Spleen (tissue), 11 donors: ENCODE results near the gene SCN9A. TPM values are rescaled to one million over a fixed set of nuclear protein-coding genes. Genes with fewer than 3 reads are reported as not detected.

Experiments used
- DNase-seq: peaks from one replicate; pipeline ENCODE4 v3.0.0-alpha.2; 2020
- H3K27ac ChIP-seq, 8 donors: fragments of 200-600 bp; sonication (generic) in 7 of 8; 1 replicate in 4 of 8; 2 replicates in 4 of 8; pipeline versions ENCODE4 v1.5.0 to v1.8.0; 2016 to 2021; ENCODE audit warnings: inconsistent platforms in 4 of 8, mild to moderate bottlenecking in 4 of 8, moderate library complexity in 1 of 8
- H3K27me3 ChIP-seq, 7 donors: fragments of 200-600 bp; sonication (generic) in 6 of 7; replicated peaks in 1 of 7; 1 replicate in 4 of 7; 2 replicates in 3 of 7; pipeline versions ENCODE4 v1.5.0 to v1.8.0; 2016 to 2021; ENCODE audit warnings: inconsistent platforms in 3 of 7, mild to moderate bottlenecking in 1 of 7
- H3K36me3 ChIP-seq, 6 donors: fragments of 200-600 bp; sonication (generic) in 5 of 6; 1 replicate in 4 of 6; 2 replicates in 2 of 6; pipeline versions ENCODE4 v1.5.0 to v1.8.0; 2016 to 2021; ENCODE audit warnings: inconsistent platforms in 2 of 6
- H3K4me1 ChIP-seq, 6 donors: fragments of 200-600 bp; sonication (generic) in 5 of 6; 1 replicate in 3 of 6; 2 replicates in 3 of 6; pipeline versions ENCODE4 v1.5.0 to v1.8.0; 2016 to 2021; ENCODE audit warnings: inconsistent platforms in 3 of 6
- H3K4me3 ChIP-seq, 8 donors: fragments of 200-600 bp; sonication (generic) in 7 of 8; 1 replicate in 4 of 8; 2 replicates in 4 of 8; pipeline versions ENCODE4 v1.5.0 to v1.8.0; 2016 to 2021; ENCODE audit warnings: inconsistent platforms in 4 of 8, mild to moderate bottlenecking in 4 of 8, moderate library complexity in 2 of 8
- H3K9me3 ChIP-seq, 8 donors: fragments of 200-600 bp; sonication (generic) in 7 of 8; 1 replicate in 4 of 8; 2 replicates in 4 of 8; pipeline versions ENCODE4 v1.5.0 to v1.8.0; 2016 to 2021; ENCODE audit warnings: inconsistent platforms in 4 of 8
- POLR2A ChIP-seq, 3 donors: fragments of 450-650 bp; IDR thresholded peaks; one replicate each; pipeline ENCODE4 v1.5.1; 2017; ENCODE audit warnings: antibody characterized with exemption in 3 of 3, mild to moderate bottlenecking in 1 of 3
- POLR2AphosphoS5 ChIP-seq, 3 donors: sonication (generic); formaldehyde crosslinking; IDR thresholded peaks; one replicate each; pipeline ENCODE4 v1.5.1; 2017; ENCODE audit warnings: antibody characterized with exemption in 3 of 3
- WGBS, 5 donors: extraction: QIAGEN DNeasy Blood & Tissue Kit in 3 of 5; methylation state at CpG; one replicate each; pipeline versions ENCODE4 v1.1.5 to v1.1.7; 2013 to 2018; 5-methylcytosine and 5-hydroxymethylcytosine counted together
- intact Hi-C: fragments of 100-400 bp; cut with DNase I; formaldehyde crosslinking; loops from one replicate; pipeline ENCODE4 v1.15.0; 2023; ENCODE audit warnings: low total_unique reads
- polyA plus RNA-seq, 3 donors: library from polyadenylated mRNA; stranded (reverse); fragments of 200-250 nt; gene quantifications; one replicate each; pipeline ENCODE4 v1.2.1, GENCODE V29; 2013
- total RNA-seq, 7 donors: library from RNA; depleted of rRNA in 3 of 7; stranded (reverse); fragments of >200 nt in 3 of 7; fragmentation: NEBNext Ultra II Directional in 4 of 7; extraction: Animal tissue kit (Norgen Biotek cat#: 25700) in 4 of 7; gene quantifications; one replicate each; pipeline versions ENCODE4 v1.1.0 to v1.2.1, GENCODE V29; 2016 to 2021
- TF ChIP-seq, protein P1 (sequence below), 11 experiments: fragments of 200-600 bp in 7 of 11; fragments of 450-650 bp in 4 of 11; sonication (generic) in 4 of 11; IDR thresholded peaks in 8 of 11; conservative IDR thresholded peaks in 3 of 11; 1 replicate in 7 of 11; 2 replicates in 4 of 11; pipeline versions ENCODE4 v1.4.0 to v1.8.0; 2016 to 2021; ENCODE audit warnings: antibody characterized with exemption in 11 of 11, inconsistent platforms in 4 of 11, mild to moderate bottlenecking in 1 of 11
- donor health status: healthy with polysubstance abuse.
- donor health status: DM: no; HTN: no; CAD: no; lungs with moderate emphysema.
- donor health status: DM: no; HTN: no; CAD: no.
- donor health status: Bipolar disorder and iron deficiency.
- donor health status: healthy.
- donor health status: DM: no; HTN: no; CAD: no.
- donor health status: DM: yes; HTN: yes; CAD: no.

The SCN9A gene
- total and polyA plus RNA-seq, 10 donors = 0.76 to 27.9 (median 17.3) TPM

DNA sequence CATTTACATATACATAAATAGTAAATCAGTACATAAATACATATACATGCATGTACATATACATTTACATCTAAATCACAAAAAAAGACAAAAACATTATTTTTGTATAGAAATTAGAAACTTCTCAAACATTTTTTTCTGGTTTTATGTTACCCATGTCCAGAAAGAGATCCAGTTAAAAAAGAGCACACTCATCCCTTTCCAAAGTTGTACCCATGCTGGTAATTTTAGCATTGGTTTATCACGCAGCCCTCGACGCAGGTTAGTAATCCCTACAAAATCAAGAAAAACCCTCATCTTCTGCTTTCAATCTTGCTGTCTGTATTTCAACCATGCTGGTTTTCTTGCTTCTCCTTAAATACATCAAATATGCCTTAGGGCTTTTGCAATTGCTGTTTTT, 10.5 kb downstream of the SCN9A start:
- no peak for DNase-seq
- H3K9me3 ChIP-seq = no peaks in the 10 kb centered on the region
- H3K4me1 ChIP-seq = peaks cover 0 to 5% (median 0%) of the 10 kb centered on the region in 6 donors
- TF ChIP-seq, protein P1, sequence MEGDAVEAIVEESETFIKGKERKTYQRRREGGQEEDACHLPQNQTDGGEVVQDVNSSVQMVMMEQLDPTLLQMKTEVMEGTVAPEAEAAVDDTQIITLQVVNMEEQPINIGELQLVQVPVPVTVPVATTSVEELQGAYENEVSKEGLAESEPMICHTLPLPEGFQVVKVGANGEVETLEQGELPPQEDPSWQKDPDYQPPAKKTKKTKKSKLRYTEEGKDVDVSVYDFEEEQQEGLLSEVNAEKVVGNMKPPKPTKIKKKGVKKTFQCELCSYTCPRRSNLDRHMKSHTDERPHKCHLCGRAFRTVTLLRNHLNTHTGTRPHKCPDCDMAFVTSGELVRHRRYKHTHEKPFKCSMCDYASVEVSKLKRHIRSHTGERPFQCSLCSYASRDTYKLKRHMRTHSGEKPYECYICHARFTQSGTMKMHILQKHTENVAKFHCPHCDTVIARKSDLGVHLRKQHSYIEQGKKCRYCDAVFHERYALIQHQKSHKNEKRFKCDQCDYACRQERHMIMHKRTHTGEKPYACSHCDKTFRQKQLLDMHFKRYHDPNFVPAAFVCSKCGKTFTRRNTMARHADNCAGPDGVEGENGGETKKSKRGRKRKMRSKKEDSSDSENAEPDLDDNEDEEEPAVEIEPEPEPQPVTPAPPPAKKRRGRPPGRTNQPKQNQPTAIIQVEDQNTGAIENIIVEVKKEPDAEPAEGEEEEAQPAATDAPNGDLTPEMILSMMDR (IDR thresholded peaks at IDR 0.05 in 8 of 11, conservative IDR thresholded peaks at IDR 0.05 in 3 of 11) = no peak
- TF ChIP-seq POLR2AphosphoS5 (IDR thresholded peaks at IDR 0.05) = no peak
- TF ChIP-seq POLR2A (IDR thresholded peaks at IDR 0.05) = no peak
- no peak overlapping the region for H3K4me3 ChIP-seq
- WGBS, 5 donors = 82 to 96% (median 90%) methylated on average over 3 of the region's 3 CpGs
- no peaks in the 10 kb centered on the region for H3K27me3 ChIP-seq
- intact Hi-C loops = no loop called here
- no peaks in the 10 kb centered on the region for H3K36me3 ChIP-seq
- peak overlapping the region in 4 of 8 donors; percentile 8 to 31 (median 16) for H3K27ac ChIP-seq

DNA sequence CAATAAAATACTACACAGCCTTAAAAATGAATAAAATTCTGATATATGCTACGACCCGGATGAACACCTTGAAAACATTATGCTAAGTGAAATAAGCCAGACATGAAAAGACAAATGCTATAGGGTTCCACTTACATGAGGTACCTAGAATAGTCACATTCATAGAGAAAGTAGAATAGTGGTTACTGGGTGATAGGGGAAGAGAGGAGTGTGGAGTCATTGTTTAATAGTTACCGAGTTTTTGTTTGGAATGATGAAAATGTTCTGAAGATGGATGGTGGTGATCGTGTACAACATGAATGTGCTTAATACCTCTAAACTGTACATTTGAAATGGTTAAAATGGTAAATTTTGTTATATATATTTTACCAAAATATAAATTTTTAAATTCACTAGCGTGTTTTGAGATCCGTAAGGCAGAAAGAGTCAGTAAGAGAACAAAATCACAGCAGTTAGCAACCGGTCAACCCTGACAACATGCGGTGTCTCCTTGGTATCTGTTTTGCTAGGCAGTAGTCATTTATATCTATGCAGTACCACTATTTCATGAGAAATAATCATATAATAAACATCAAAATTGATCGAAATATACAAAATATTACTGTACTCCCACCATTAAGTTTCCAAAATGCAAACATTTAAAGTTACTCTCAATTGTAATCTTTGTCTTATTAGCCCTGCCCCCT, 11.1 kb downstream of the SCN9A start:
- WGBS, 5 donors = 91 to 96% (median 92%) methylated on average over 9 of the region's 9 CpGs
- TF ChIP-seq, protein P1 (IDR thresholded peaks at IDR 0.05 in 8 of 11, conservative IDR thresholded peaks at IDR 0.05 in 3 of 11) = no peak
- TF ChIP-seq POLR2A (IDR thresholded peaks at IDR 0.05) (no peak), POLR2AphosphoS5 (IDR thresholded peaks at IDR 0.05) (no peak)
- Histone ChIP-seq H3K36me3 (no peaks in the 10 kb centered on the region), H3K27ac (no peak overlapping the region), H3K4me3 (no peak overlapping the region), H3K9me3 (no peaks in the 10 kb centered on the region), H3K4me1 (peaks cover 0 to 5% (median 0%) of the 10 kb centered on the region in 6 donors), H3K27me3 (no peaks in the 10 kb centered on the region)
- DNase-seq = no peak
- intact Hi-C loops = loop anchor here (5.0 kb wide), 1 partner anchor 53 kb away; no protein-coding TSS in a partner anchor

DNA sequence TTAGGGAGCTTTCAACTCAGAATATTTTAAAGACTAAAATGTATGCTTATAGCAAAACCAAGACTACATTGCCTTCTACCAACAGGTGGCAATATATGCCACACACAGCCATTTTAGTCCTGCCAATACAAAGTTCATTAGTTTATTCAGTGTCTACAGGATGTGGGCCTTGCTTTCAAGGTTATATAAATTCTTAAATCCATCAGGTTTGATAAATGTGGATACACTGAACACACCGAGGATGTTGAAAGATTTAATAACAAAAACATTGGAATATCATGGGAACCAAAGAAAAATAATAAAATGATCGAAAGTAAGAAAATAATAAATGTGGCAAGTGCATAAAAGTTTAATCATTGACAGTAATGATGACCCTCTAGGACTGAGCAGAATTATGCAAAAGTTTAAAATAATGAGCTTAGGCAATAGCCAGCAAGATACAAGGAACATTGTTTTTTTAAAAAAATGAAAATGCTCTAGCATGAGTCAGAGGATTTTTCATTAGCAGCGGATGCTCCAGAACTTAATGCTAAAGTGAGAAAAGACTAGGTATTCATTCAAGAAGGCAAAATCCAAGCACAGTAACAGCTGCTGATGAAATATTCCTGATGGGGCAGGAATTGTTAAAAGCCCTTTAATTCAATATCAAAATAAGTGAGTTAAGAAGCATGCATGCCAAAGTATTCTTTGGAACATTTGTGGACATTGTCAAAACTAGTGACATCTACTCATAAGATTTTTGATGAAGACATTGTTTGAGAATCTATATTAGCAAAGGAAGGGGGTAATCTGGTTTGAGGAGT, 14.2 kb downstream of the SCN9A start:
- H3K27ac ChIP-seq = no peak overlapping the region
- peaks cover 0 to 5% (median 0%) of the 10 kb centered on the region in 6 donors for H3K4me1 ChIP-seq
- no peak for TF ChIP-seq POLR2AphosphoS5 (IDR thresholded peaks at IDR 0.05)
- TF ChIP-seq, protein P1 (IDR thresholded peaks at IDR 0.05 in 8 of 11, conservative IDR thresholded peaks at IDR 0.05 in 3 of 11) = peak in 8 of 11 experiments; percentile 17 to 41 (median 34)
- H3K9me3 ChIP-seq = no peaks in the 10 kb centered on the region
- no peak for DNase-seq
- no peaks in the 10 kb centered on the region for H3K27me3 ChIP-seq
- 64 to 73% (median 67%) methylated on average over 3 of the region's 3 CpGs for WGBS, 5 donors
- no peak overlapping the region for H3K4me3 ChIP-seq
- intact Hi-C loops = loop anchor here (5.0 kb wide), 1 partner anchor 56 kb away; no protein-coding TSS in a partner anchor
- H3K36me3 ChIP-seq = no peaks in the 10 kb centered on the region

DNA sequence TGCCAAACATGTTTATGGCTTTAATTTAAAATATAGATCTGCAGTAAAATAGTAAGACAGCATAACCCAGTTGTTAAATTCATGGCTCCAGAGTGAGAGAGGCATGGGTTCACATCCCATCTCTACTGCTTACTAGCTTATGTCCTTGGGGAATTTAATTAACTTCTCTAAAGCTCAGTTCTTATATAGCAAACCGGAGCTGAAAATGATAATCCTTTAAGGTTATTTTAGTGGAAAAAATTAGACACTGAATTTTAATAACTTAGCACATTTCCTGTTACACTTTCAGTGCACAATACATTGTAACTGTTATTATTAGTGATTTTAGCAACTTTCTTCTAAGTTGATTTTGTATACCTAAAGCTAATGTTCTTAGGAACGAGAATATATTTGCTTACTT, 14.8 kb downstream of the SCN9A start:
- no peaks in the 10 kb centered on the region for H3K36me3 ChIP-seq

More for the DNA sequence above, 14.8 kb downstream of the SCN9A start:
- Histone ChIP-seq H3K9me3 (no peaks in the 10 kb centered on the region), H3K4me1 (peaks cover 0 to 5% (median 0%) of the 10 kb centered on the region in 6 donors), H3K27me3 (no peaks in the 10 kb centered on the region), H3K4me3 (no peak overlapping the region), H3K27ac (no peak overlapping the region)
- no peak for DNase-seq
- TF ChIP-seq POLR2AphosphoS5 (IDR thresholded peaks at IDR 0.05) (no peak), POLR2A (IDR thresholded peaks at IDR 0.05) (no peak)
- TF ChIP-seq, protein P1 (IDR thresholded peaks at IDR 0.05 in 8 of 11, conservative IDR thresholded peaks at IDR 0.05 in 3 of 11) = no peak
- intact Hi-C loops = loop anchor here (5.0 kb wide), 1 partner anchor 56 kb away; no protein-coding TSS in a partner anchor
- 59 to 74% (median 68%) methylated on average over 2 of the region's 2 CpGs for WGBS, 5 donors
